GM23338 (cell line): ENCODE measurements around the gene WFDC8. TPM values are rescaled to one million over a fixed set of nuclear protein-coding genes. Genes with fewer than 3 reads are reported as not detected.

Experiments
- ATAC-seq: fragments of 200-7000 bp; cut with Tn5 transposase; 3 replicates; pipeline ENCODE4 v1.9.1; 2020
- DNase-seq: peaks from one replicate; pipeline ENCODE4 v3.0.0-alpha.2; 2015; ENCODE audit warnings: low spot score
- H2AFZ ChIP-seq: fragments of 200-600 bp; sonication (generic); 2 replicates; pipeline ENCODE4 v1.8.0; 2016; ENCODE audit warnings: antibody characterized with exemption, mild to moderate bottlenecking, moderate library complexity
- H3F3A ChIP-seq: fragments of 200-600 bp; sonication (generic); replicated peaks from 2 replicates; pipeline ENCODE4 v1.8.0; 2017; ENCODE audit warnings: antibody characterized with exemption, mixed run types, low read depth
- H3K27ac ChIP-seq: fragments of 200-600 bp; sonication (generic); 2 replicates; pipeline ENCODE4 v1.6.1; 2016; ENCODE audit warnings: low read depth
- H3K27me3 ChIP-seq: fragments of 200-600 bp; sonication (generic); 2 replicates; pipeline ENCODE4 v1.8.0; 2016; ENCODE audit warnings: mild to moderate bottlenecking, mixed run types, moderate library complexity; ENCODE audit not compliant: insufficient read depth
- H3K36me3 ChIP-seq: fragments of 200-600 bp; sonication (generic); 2 replicates; pipeline ENCODE4 v1.8.0; 2016; ENCODE audit warnings: mild to moderate bottlenecking; ENCODE audit not compliant: insufficient read depth
- H3K4me1 ChIP-seq: fragments of 200-600 bp; sonication (generic); 2 replicates; pipeline ENCODE4 v1.8.0; 2016; ENCODE audit warnings: mild to moderate bottlenecking, moderate library complexity; ENCODE audit not compliant: insufficient read depth
- H3K4me2 ChIP-seq: fragments of 200-600 bp; sonication (generic); 2 replicates; pipeline ENCODE4 v1.7.1; 2017; ENCODE audit warnings: mixed run types
- H3K4me3 ChIP-seq: fragments of 200-600 bp; sonication (generic); 2 replicates; pipeline ENCODE4 v1.6.1; 2016; ENCODE audit warnings: mixed run types
- H3K79me2 ChIP-seq: fragments of 200-600 bp; sonication (generic); replicated peaks from 2 replicates; pipeline ENCODE4 v1.8.0; 2017; ENCODE audit warnings: mild to moderate bottlenecking; ENCODE audit not compliant: insufficient read depth
- H3K9me2 ChIP-seq: fragments of 200-600 bp; sonication (generic); 2 replicates; pipeline ENCODE4 v1.8.0; 2017; ENCODE audit not compliant: insufficient read depth
- H4K20me1 ChIP-seq: fragments of 200-600 bp; sonication (generic); replicated peaks from 2 replicates; pipeline ENCODE4 v1.8.0; 2017; ENCODE audit warnings: mild to moderate bottlenecking; ENCODE audit not compliant: insufficient read depth
- H3K27ac Mint-ChIP-seq: 2 replicates; pipeline ENCODE4 v1.8.0; 2020; ENCODE audit warnings: inconsistent platforms, mild to moderate bottlenecking, moderate library complexity, mixed read lengths
- H3K27me3 Mint-ChIP-seq: 3 replicates; pipeline ENCODE4 v1.8.0; 2022; ENCODE audit warnings: low read depth, mild to moderate bottlenecking, moderate library complexity, mixed read lengths, inconsistent platforms; ENCODE audit not compliant: insufficient read depth, poor library complexity
- H3K36me3 Mint-ChIP-seq: 3 replicates; pipeline ENCODE4 v1.8.0; 2021; ENCODE audit warnings: low read depth, mild to moderate bottlenecking, inconsistent platforms, moderate library complexity, mixed read lengths
- H3K4me1 Mint-ChIP-seq: 3 replicates; pipeline ENCODE4 v1.8.0; 2020; ENCODE audit warnings: mild to moderate bottlenecking, inconsistent platforms, mixed read lengths
- H3K4me3 Mint-ChIP-seq: 3 replicates; pipeline ENCODE4 v1.8.0; 2021; ENCODE audit warnings: moderate library complexity, mild to moderate bottlenecking, inconsistent platforms, mixed read lengths
- H3K9me3 Mint-ChIP-seq: 3 replicates; pipeline ENCODE4 v1.8.0; 2020; ENCODE audit warnings: moderate library complexity, mild to moderate bottlenecking, inconsistent platforms, mixed read lengths
- CREB1 ChIP-seq: fragments of 250-450 bp; sonication (Bioruptor Pico); IDR thresholded peaks from 2 replicates; pipeline ENCODE4 v1.5.0; 2020; ENCODE audit warnings: low read depth, mild to moderate bottlenecking, moderate library complexity
- CTCF ChIP-seq, 2 experiments: fragments of 200-600 bp in 1 of 2; sonication (generic) in 1 of 2; conservative IDR thresholded peaks; 2 replicates each; pipeline versions ENCODE4 v1.5.1 to v1.6.1; 2016 to 2017; ENCODE audit warnings: antibody characterized with exemption in 2 of 2, low read depth in 2 of 2, mild to moderate bottlenecking in 2 of 2, moderate library complexity in 1 of 2
- EZH2 ChIP-seq: fragments of 200-600 bp; sonication (generic); IDR thresholded peaks from one replicate; pipeline ENCODE4 v1.8.0; 2017; ENCODE audit warnings: antibody characterized with exemption, mild to moderate bottlenecking, low read depth; ENCODE audit not compliant: unreplicated experiment
- EZH2phosphoT487 ChIP-seq: fragments of 200-600 bp; sonication (generic); IDR thresholded peaks from one replicate; pipeline ENCODE4 v1.8.1; 2018; ENCODE audit warnings: antibody characterized with exemption; ENCODE audit not compliant: unreplicated experiment
- JUNB ChIP-seq: IDR thresholded peaks from one replicate; pipeline ENCODE4 v1.6.1; 2016; ENCODE audit warnings: antibody characterized with exemption; ENCODE audit not compliant: unreplicated experiment
- NANOG ChIP-seq: IDR thresholded peaks from 2 replicates; pipeline ENCODE4 v1.6.1; 2016; ENCODE audit warnings: antibody characterized with exemption, borderline replicate concordance
- POLR2AphosphoS5 ChIP-seq: IDR thresholded peaks from 2 replicates; pipeline ENCODE4 v1.6.1; 2016; ENCODE audit warnings: antibody characterized with exemption, low read depth
- ZNF114 ChIP-seq: fragments of 250-450 bp; sonication (Bioruptor Pico); IDR thresholded peaks from 2 replicates; pipeline ENCODE4 v1.5.0; 2020; ENCODE audit warnings: mild to moderate bottlenecking, moderate library complexity
- ZNF331 ChIP-seq: fragments of 250-450 bp; sonication (Bioruptor Pico); IDR thresholded peaks from 2 replicates; pipeline ENCODE4 v1.5.0; 2020; ENCODE audit warnings: low read depth, mild to moderate bottlenecking, moderate library complexity
- ZNF462 ChIP-seq: fragments of 250-450 bp; sonication (Bioruptor Pico); IDR thresholded peaks from 2 replicates; pipeline ENCODE4 v1.5.0; 2020; ENCODE audit warnings: mild to moderate bottlenecking, moderate library complexity
- polyA plus RNA-seq: library from polyadenylated mRNA; unstranded; fragments of >200 nt; fragmentation: Nextera tagmentation; extraction: Ambion mirVana; gene quantifications from 2 replicates; pipeline ENCODE4 v1.2.1, GENCODE V29; 2016
- total RNA-seq: library from RNA; depleted of rRNA; stranded (reverse); fragments of >200 nt; shearing (Covaris generic); gene quantifications from 2 replicates; pipeline ENCODE4 v1.2.3, GENCODE V29; 2014
- TF ChIP-seq, protein P1 (sequence below): IDR thresholded peaks from one replicate; pipeline ENCODE4 v1.6.1; 2018; ENCODE audit warnings: antibody characterized with exemption; ENCODE audit not compliant: unreplicated experiment

WFDC8 gene
- total and polyA plus RNA-seq, 2 experiments from 2014 or later = 0.23 TPM; not detected in 1

- TF ChIP-seq, protein P1, sequence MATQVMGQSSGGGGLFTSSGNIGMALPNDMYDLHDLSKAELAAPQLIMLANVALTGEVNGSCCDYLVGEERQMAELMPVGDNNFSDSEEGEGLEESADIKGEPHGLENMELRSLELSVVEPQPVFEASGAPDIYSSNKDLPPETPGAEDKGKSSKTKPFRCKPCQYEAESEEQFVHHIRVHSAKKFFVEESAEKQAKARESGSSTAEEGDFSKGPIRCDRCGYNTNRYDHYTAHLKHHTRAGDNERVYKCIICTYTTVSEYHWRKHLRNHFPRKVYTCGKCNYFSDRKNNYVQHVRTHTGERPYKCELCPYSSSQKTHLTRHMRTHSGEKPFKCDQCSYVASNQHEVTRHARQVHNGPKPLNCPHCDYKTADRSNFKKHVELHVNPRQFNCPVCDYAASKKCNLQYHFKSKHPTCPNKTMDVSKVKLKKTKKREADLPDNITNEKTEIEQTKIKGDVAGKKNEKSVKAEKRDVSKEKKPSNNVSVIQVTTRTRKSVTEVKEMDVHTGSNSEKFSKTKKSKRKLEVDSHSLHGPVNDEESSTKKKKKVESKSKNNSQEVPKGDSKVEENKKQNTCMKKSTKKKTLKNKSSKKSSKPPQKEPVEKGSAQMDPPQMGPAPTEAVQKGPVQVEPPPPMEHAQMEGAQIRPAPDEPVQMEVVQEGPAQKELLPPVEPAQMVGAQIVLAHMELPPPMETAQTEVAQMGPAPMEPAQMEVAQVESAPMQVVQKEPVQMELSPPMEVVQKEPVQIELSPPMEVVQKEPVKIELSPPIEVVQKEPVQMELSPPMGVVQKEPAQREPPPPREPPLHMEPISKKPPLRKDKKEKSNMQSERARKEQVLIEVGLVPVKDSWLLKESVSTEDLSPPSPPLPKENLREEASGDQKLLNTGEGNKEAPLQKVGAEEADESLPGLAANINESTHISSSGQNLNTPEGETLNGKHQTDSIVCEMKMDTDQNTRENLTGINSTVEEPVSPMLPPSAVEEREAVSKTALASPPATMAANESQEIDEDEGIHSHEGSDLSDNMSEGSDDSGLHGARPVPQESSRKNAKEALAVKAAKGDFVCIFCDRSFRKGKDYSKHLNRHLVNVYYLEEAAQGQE = no peak
- TF ChIP-seq ZNF331 (CRISPR knock-in tag) (no peak), NANOG (no peak), POLR2AphosphoS5 (no peak), EZH2 (no peak), JUNB (no peak), CTCF (conservative IDR thresholded peaks at IDR 0.05; ENCODE audit: low read depth in 2 of 2) (no peak), ZNF114 (CRISPR knock-in tag) (no peak), CREB1 (CRISPR knock-in tag) (no peak), EZH2phosphoT487 (no peak)
Observed at GRCh38 chr20:45510242-45510862, 68.7 kb downstream of the WFDC8 start (continued).

GRCh38 chr20:45509091-45509490, 70.0 kb downstream of the WFDC8 start:
- Mint-ChIP-seq H3K27me3 (peaks cover 3% of the 10 kb centered on the region), H3K4me1 (no peaks in the 10 kb centered on the region), H3K36me3 (no peaks in the 10 kb centered on the region), H3K4me3 (no peak overlapping the region), H3K9me3 (no peaks in the 10 kb centered on the region), H3K27ac (no peak overlapping the region)
- Histone ChIP-seq H3K9me2 (0 out of 2 replicates have a peak, but pooled peaks cover 4% of the 10 kb centered on the region), H3K4me3 (no peak overlapping the region), H3K36me3 (no peaks in the 10 kb centered on the region), H3F3A (no peaks in the 10 kb centered on the region), H2AFZ (no peak overlapping the region), H3K4me2 (no peak overlapping the region), H3K79me2 (no peaks in the 10 kb centered on the region), H3K27me3 (no peaks in the 10 kb centered on the region), H3K27ac (no peak overlapping the region), H4K20me1 (no peaks in the 10 kb centered on the region), H3K4me1 (no peaks in the 10 kb centered on the region)
- DNase-seq = no peak
- ATAC-seq = no peak
- TF ChIP-seq ZNF114 (CRISPR knock-in tag) = no peak
- no peak for TF ChIP-seq NANOG
- no peak for TF ChIP-seq POLR2AphosphoS5
- TF ChIP-seq ZNF462 (CRISPR knock-in tag) = no peak
- no peak for TF ChIP-seq EZH2
